ENCODE results near the gene CST1.

DNA sequence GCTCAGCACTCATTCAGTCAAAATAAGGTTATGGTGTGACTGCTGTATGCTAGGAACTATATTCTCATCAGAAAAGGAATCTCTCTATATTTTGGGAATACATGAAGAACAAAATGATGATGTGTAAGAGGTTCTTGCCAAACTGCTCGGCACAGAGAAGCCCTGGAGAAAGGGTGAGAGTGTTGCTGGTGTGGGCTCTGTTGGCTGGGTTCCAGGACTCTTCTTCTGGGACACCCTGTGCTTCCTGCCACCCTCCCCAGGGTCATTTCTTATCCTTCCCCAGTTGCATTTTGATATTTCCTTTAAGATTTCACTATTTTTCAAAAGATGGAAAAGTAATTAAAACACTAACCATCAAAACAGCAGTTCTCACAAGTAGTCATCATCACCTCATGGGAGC, 28.8 kb downstream of the CST1 start:
- TF ChIP-seq CTCF (IDR thresholded peaks at IDR 0.05 in 4 of 5, conservative IDR thresholded peaks at IDR 0.05 in 1 of 5) (no peak), POLR2A (IDR thresholded peaks at IDR 0.05) (no peak)
